Liver (tissue), 9 donors: ENCODE data around the gene BBS7. TPM values are rescaled to one million over a fixed set of nuclear protein-coding genes. Genes with fewer than 3 reads are reported as not detected.

Experiments
- DNase-seq: peaks from one replicate; pipeline ENCODE4 v3.0.0-alpha.2; 2017; ENCODE audit warnings: low spot score
- H3K27ac ChIP-seq, 2 donors: one replicate each; pipeline ENCODE4 v1.7.0; 2013; ENCODE audit warnings: inconsistent platforms in 2 of 2, low read length in 2 of 2, control low read depth in 1 of 2, low read depth in 1 of 2, mild to moderate bottlenecking in 1 of 2
- H3K27me3 ChIP-seq, 4 donors: one replicate each; pipeline versions ENCODE4 v1.6.1 to v1.7.0; 2013; ENCODE audit warnings: low read length in 3 of 4, inconsistent platforms in 1 of 4, mild to moderate bottlenecking in 1 of 4, moderate library complexity in 1 of 4; ENCODE audit not compliant: control insufficient read depth in 4 of 4, insufficient read depth in 4 of 4
- H3K36me3 ChIP-seq, 4 donors: one replicate each; pipeline versions ENCODE4 v1.6.1 to v1.7.0; 2013; ENCODE audit warnings: low read length in 3 of 4, mild to moderate bottlenecking in 3 of 4, low read depth in 1 of 4, moderate library complexity in 1 of 4; ENCODE audit not compliant: control insufficient read depth in 4 of 4, insufficient read depth in 3 of 4
- H3K4me1 ChIP-seq, 4 donors: one replicate each; pipeline versions ENCODE4 v1.6.1 to v1.7.0; 2013; ENCODE audit warnings: low read length in 3 of 4, mild to moderate bottlenecking in 3 of 4, moderate library complexity in 1 of 4; ENCODE audit not compliant: control insufficient read depth in 4 of 4, insufficient read depth in 4 of 4
- H3K4me3 ChIP-seq, 3 donors: one replicate each; pipeline versions ENCODE4 v1.6.1 to v1.7.0; 2013; ENCODE audit warnings: low read length in 3 of 3, control low read depth in 1 of 3, low read depth in 1 of 3, mild to moderate bottlenecking in 1 of 3
- H3K9ac ChIP-seq, 2 donors: one replicate each; pipeline ENCODE4 v1.7.0; 2013; ENCODE audit warnings: low read length in 2 of 2, mild to moderate bottlenecking in 2 of 2, moderate library complexity in 2 of 2, control low read depth in 1 of 2, low read depth in 1 of 2
- H3K9me3 ChIP-seq, 4 donors: one replicate each; pipeline versions ENCODE4 v1.6.1 to v1.7.0; 2013; ENCODE audit warnings: low read length in 3 of 4; ENCODE audit not compliant: control insufficient read depth in 4 of 4
- EGR1 ChIP-seq, 2 donors: IDR thresholded peaks; 2 replicates each; pipeline ENCODE4 v1.6.1; 2016 to 2018; ENCODE audit warnings: antibody characterized with exemption in 2 of 2, low read depth in 2 of 2
- FOXA1 ChIP-seq: IDR thresholded peaks from 2 replicates; pipeline ENCODE4 v1.6.1; 2016; ENCODE audit warnings: antibody characterized with exemption
- FOXA2 ChIP-seq: IDR thresholded peaks from 2 replicates; pipeline ENCODE4 v1.6.1; 2016; ENCODE audit warnings: antibody characterized with exemption
- GABPA ChIP-seq, 2 donors: IDR thresholded peaks in 1 of 2; conservative IDR thresholded peaks in 1 of 2; 2 replicates each; pipeline ENCODE4 v1.6.1; 2016; ENCODE audit warnings: antibody characterized with exemption in 2 of 2, mild to moderate bottlenecking in 1 of 2, moderate library complexity in 1 of 2
- HNF4A ChIP-seq, 2 donors: conservative IDR thresholded peaks; 2 replicates each; pipeline ENCODE4 v1.6.1; 2016; ENCODE audit warnings: antibody characterized with exemption in 2 of 2, mild to moderate bottlenecking in 2 of 2
- NR2F2 ChIP-seq: IDR thresholded peaks from 2 replicates; pipeline ENCODE4 v1.6.1; 2016; ENCODE audit warnings: antibody characterized with exemption
- RAD21 ChIP-seq, 2 donors: IDR thresholded peaks; 2 replicates each; pipeline ENCODE4 v1.6.1; 2016; ENCODE audit warnings: antibody characterized with exemption in 2 of 2, mild to moderate bottlenecking in 2 of 2
- SP1 ChIP-seq: IDR thresholded peaks from 2 replicates; pipeline ENCODE4 v1.6.1; 2018; ENCODE audit warnings: antibody characterized with exemption, mild to moderate bottlenecking
- YY1 ChIP-seq: IDR thresholded peaks from 2 replicates; pipeline ENCODE4 v1.6.1; 2016; ENCODE audit warnings: antibody characterized with exemption, mild to moderate bottlenecking
- WGBS: extraction: QIAGEN DNeasy Blood & Tissue Kit; methylation state at CpG from one replicate; pipeline ENCODE4 v1.1.7; 2013; 5-methylcytosine and 5-hydroxymethylcytosine counted together
- polyA plus RNA-seq, 2 donors: library from polyadenylated mRNA; stranded (reverse) in 1 of 2; unstranded in 1 of 2; fragments of 200-250 nt in 1 of 2; fragments of >200 nt in 1 of 2; fragmentation: Nextera tagmentation in 1 of 2; extraction: Ambion mirVana in 1 of 2; gene quantifications; one replicate each; pipeline versions ENCODE4 v1.2.1 to v1.2.3, GENCODE V29; 2013 to 2015
- total RNA-seq, 2 donors: library from RNA; depleted of rRNA; stranded (reverse); fragments of >200 nt; gene quantifications; one replicate each; pipeline ENCODE4 v1.2.3, GENCODE V29; 2014
- TF ChIP-seq, protein P1 (sequence below): IDR thresholded peaks from 2 replicates; pipeline ENCODE4 v1.6.1; 2016; ENCODE audit warnings: antibody characterized with exemption, mild to moderate bottlenecking
- TF ChIP-seq, protein P2 (sequence below): IDR thresholded peaks from 2 replicates; pipeline ENCODE4 v1.6.1; 2016; ENCODE audit warnings: antibody characterized with exemption
- TF ChIP-seq, protein P3 (sequence below): IDR thresholded peaks from 2 replicates; pipeline ENCODE4 v1.6.1; 2016; ENCODE audit warnings: antibody characterized with exemption
- donor health status: healthy.
- donor health status: healthy.
- donor health status: healthy.
- donor health status: healthy.
- donor health status: healthy.

The BBS7 gene
- total and polyA plus RNA-seq, 4 donors: 1.8 to 8.4 (median 3.1) TPM

DNA sequence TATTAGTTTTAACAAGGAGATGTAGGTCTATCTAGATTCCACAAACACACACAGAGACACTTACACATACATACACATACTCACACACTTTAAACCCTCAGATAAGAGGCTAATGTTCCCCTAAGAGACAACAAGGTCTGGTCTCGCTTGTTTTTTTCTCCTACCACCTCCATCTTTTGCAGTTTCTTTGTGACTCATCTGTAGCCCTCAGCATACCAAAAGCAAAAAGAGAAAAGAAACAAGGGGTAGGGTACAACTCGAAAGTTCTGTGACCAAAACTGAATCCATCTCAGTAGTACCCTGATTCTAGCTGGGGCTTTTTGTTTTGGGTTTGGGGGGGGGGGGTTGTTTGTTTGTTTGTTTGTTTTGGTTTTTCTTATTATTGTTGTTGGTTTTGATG is 81.4 kb downstream of the BBS7 start:
- no peaks in the 10 kb centered on the region for H3K4me1 ChIP-seq
- H3K9me3 ChIP-seq: peaks cover 0 to 6% (median 2%) of the 10 kb centered on the region in 4 donors
- TF ChIP-seq YY1: no peak
- TF ChIP-seq EGR1 (IDR thresholded peaks at IDR 0.05; ENCODE audit: low read depth in 2 of 2): no peak
- TF ChIP-seq NR2F2: no peak
- TF ChIP-seq RAD21 (IDR thresholded peaks at IDR 0.05): no peak
- TF ChIP-seq, protein P1, sequence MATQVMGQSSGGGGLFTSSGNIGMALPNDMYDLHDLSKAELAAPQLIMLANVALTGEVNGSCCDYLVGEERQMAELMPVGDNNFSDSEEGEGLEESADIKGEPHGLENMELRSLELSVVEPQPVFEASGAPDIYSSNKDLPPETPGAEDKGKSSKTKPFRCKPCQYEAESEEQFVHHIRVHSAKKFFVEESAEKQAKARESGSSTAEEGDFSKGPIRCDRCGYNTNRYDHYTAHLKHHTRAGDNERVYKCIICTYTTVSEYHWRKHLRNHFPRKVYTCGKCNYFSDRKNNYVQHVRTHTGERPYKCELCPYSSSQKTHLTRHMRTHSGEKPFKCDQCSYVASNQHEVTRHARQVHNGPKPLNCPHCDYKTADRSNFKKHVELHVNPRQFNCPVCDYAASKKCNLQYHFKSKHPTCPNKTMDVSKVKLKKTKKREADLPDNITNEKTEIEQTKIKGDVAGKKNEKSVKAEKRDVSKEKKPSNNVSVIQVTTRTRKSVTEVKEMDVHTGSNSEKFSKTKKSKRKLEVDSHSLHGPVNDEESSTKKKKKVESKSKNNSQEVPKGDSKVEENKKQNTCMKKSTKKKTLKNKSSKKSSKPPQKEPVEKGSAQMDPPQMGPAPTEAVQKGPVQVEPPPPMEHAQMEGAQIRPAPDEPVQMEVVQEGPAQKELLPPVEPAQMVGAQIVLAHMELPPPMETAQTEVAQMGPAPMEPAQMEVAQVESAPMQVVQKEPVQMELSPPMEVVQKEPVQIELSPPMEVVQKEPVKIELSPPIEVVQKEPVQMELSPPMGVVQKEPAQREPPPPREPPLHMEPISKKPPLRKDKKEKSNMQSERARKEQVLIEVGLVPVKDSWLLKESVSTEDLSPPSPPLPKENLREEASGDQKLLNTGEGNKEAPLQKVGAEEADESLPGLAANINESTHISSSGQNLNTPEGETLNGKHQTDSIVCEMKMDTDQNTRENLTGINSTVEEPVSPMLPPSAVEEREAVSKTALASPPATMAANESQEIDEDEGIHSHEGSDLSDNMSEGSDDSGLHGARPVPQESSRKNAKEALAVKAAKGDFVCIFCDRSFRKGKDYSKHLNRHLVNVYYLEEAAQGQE: no peak
- no peak for TF ChIP-seq HNF4A (conservative IDR thresholded peaks at IDR 0.05)
- no peak overlapping the region for H3K9ac ChIP-seq
- DNase-seq: no peak
- H3K4me3 ChIP-seq: no peak overlapping the region
- WGBS: 75% methylated on average over 2 of the region's 2 CpGs
- no peaks in the 10 kb centered on the region for H3K27me3 ChIP-seq
- H3K36me3 ChIP-seq: no peaks in the 10 kb centered on the region
- no peak overlapping the region for H3K27ac ChIP-seq

DNA sequence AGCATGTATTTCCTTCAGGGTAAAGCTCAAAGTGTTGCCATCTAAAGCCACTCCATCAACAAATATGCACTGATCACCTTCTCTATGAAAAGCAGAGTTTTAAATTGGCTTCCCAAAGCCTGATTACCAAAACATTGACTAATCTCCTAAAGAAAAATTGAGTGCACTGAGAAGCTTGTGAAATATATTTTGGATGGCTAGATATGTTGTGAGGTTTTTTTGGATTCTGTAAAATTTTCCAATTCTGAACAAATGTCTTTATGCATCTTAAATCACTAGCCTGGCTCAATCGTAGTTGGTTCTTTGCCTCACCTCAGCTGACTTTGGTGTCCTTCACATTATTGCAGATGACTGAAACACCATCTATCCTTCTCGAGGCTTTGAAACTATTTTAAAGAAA is 84.1 kb downstream of the BBS7 start:
- Histone ChIP-seq H3K9me3 (peaks cover 0 to 6% (median 2%) of the 10 kb centered on the region in 4 donors), H3K9ac (no peak overlapping the region), H3K27ac (no peak overlapping the region), H3K36me3 (no peaks in the 10 kb centered on the region), H3K4me3 (no peak overlapping the region), H3K27me3 (no peaks in the 10 kb centered on the region), H3K4me1 (no peaks in the 10 kb centered on the region)
- 76% methylated on average over 2 of the region's 2 CpGs for WGBS
- DNase-seq: no peak
- TF ChIP-seq FOXA1: no peak
- TF ChIP-seq, protein P2, sequence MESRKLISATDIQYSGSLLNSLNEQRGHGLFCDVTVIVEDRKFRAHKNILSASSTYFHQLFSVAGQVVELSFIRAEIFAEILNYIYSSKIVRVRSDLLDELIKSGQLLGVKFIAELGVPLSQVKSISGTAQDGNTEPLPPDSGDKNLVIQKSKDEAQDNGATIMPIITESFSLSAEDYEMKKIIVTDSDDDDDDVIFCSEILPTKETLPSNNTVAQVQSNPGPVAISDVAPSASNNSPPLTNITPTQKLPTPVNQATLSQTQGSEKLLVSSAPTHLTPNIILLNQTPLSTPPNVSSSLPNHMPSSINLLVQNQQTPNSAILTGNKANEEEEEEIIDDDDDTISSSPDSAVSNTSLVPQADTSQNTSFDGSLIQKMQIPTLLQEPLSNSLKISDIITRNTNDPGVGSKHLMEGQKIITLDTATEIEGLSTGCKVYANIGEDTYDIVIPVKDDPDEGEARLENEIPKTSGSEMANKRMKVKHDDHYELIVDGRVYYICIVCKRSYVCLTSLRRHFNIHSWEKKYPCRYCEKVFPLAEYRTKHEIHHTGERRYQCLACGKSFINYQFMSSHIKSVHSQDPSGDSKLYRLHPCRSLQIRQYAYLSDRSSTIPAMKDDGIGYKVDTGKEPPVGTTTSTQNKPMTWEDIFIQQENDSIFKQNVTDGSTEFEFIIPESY: no peak
- TF ChIP-seq, protein P3, sequence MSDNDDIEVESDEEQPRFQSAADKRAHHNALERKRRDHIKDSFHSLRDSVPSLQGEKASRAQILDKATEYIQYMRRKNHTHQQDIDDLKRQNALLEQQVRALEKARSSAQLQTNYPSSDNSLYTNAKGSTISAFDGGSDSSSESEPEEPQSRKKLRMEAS: no peak
- TF ChIP-seq GABPA (IDR thresholded peaks at IDR 0.05 in 1 of 2, conservative IDR thresholded peaks at IDR 0.05 in 1 of 2): no peak
- TF ChIP-seq, protein P1: no peak
- TF ChIP-seq FOXA2: no peak
- TF ChIP-seq SP1: no peak
